Measurements from ENCODE around the gene C1orf174.

GRCh38 chr1:3886106-3886670 is 13.9 kb downstream of the C1orf174 start:
- no peak for TF ChIP-seq REST (IDR thresholded peaks at IDR 0.05; ENCODE audit: low read depth)
- TF ChIP-seq TAF1 (IDR thresholded peaks at IDR 0.05; ENCODE audit: low read depth) = no peak
- no peak for TF ChIP-seq EP300 (IDR thresholded peaks at IDR 0.05; ENCODE audit: borderline replicate concordance)
- TF ChIP-seq YY1 (IDR thresholded peaks at IDR 0.05; ENCODE audit: low read depth) = no peak
- no peak for TF ChIP-seq MAX (IDR thresholded peaks at IDR 0.05)
- TF ChIP-seq RAD21 (IDR thresholded peaks at IDR 0.05; ENCODE audit: low read depth) = no peak
- TF ChIP-seq CREB1 (IDR thresholded peaks at IDR 0.05; ENCODE audit: low read depth) = no peak
- no peak for TF ChIP-seq CEBPB (IDR thresholded peaks at IDR 0.05)
